ENCODE data around the gene MMP26.

- no peak for TF ChIP-seq CTCF (conservative IDR thresholded peaks at IDR 0.05)
- TF ChIP-seq EZH2 (IDR thresholded peaks at IDR 0.05; ENCODE audit: low read depth): no peak
Observed at GRCh38 chr11:4704054-4704789, at the start of gene MMP26.

Measured in PC-9 (cell line).